ENCODE measurements around the gene UTRN.

UTRN gene

GRCh38 chr6:144265390-144265789, 19.7 kb upstream of the UTRN start:
- no peak for TF ChIP-seq CTCF (conservative IDR thresholded peaks at IDR 0.05; ENCODE audit: low read depth)
- POLR2A ChIA-PET (ENCODE audit: low non-redundant PET) = no interaction called here
- no peak overlapping the region for H3K27ac ChIP-seq

GRCh38 chr6:144266091-144266649, 19.0 kb upstream of the UTRN start:
- no peak for TF ChIP-seq CTCF (conservative IDR thresholded peaks at IDR 0.05; ENCODE audit: low read depth)
- POLR2A ChIA-PET (ENCODE audit: low non-redundant PET) = no interaction called here

More at GRCh38 chr6:144265390-144265789, 19.7 kb upstream of the UTRN start:
- peak; percentile 67 for DNase-seq (ENCODE audit: low spot score)
- CTCF ChIA-PET = interaction anchor here (0.6 to 1.1 kb wide), 3 partner anchors 46 to 193 kb away, joined by 3 to 7 read pairs (median 3); no protein-coding TSS in a partner anchor

DNA sequence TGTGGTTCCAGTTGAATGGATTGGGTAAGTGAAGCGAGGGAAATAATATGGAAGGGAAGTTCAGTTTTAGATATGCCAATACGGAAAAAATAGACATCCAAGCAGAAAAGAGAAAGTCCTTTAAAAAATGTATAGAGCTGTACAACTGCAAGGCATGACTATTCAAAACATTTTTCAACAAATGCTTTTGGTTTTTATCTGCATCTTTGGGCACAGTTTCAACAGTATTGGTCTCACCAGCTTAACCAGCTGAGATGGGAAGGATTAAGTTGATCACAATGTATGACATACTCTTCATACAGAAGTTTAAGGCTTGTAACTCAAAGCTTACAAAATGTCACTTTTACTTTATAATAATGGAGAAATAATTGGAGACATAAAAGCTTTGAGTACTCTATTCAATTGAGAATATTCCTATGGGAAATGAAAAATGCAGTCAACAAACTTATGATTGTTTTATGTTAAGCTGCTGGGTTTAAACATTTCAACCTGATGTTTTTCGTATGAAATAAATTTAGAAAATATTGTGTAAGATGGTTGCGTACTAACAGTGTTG, 16.3 kb upstream of the UTRN start:
- DNase-seq (ENCODE audit: low spot score) = no peak
- POLR2A ChIA-PET (ENCODE audit: low non-redundant PET) = no interaction called here
- no peak for TF ChIP-seq CTCF (conservative IDR thresholded peaks at IDR 0.05; ENCODE audit: low read depth)
- no peak overlapping the region for H3K27ac ChIP-seq
- CTCF ChIA-PET = interaction anchor here (0.5 kb wide), 1 partner anchor 98 kb away, joined by 3 read pairs; no protein-coding TSS in a partner anchor

More at GRCh38 chr6:144266091-144266649, 19.0 kb upstream of the UTRN start:
- DNase-seq (ENCODE audit: low spot score) = peak; percentile 84
- CTCF ChIA-PET = interaction anchor here (0.6 to 1.1 kb wide), 3 partner anchors 47 to 194 kb away, joined by 3 to 7 read pairs (median 3); no protein-coding TSS in a partner anchor
- peak overlapping the region; percentile 80 for H3K27ac ChIP-seq

GRCh38 chr6:144277174-144277573, 8.0 kb upstream of the UTRN start:
- POLR2A ChIA-PET (ENCODE audit: low non-redundant PET) = no interaction called here
- DNase-seq (ENCODE audit: low spot score) = no peak
- CTCF ChIA-PET = interaction anchor here (0.6 kb wide), 1 partner anchor 788 kb away, joined by 3 read pairs; no protein-coding TSS in a partner anchor
- no peak overlapping the region for H3K27ac ChIP-seq
- no peak for TF ChIP-seq CTCF (conservative IDR thresholded peaks at IDR 0.05; ENCODE audit: low read depth)

GRCh38 chr6:144277605-144278227, 7.4 kb upstream of the UTRN start:
- POLR2A ChIA-PET (ENCODE audit: low non-redundant PET) = no interaction called here
- no peak for DNase-seq (ENCODE audit: low spot score)
- H3K27ac ChIP-seq = peak overlapping the region; percentile 73
- no peak for TF ChIP-seq CTCF (conservative IDR thresholded peaks at IDR 0.05; ENCODE audit: low read depth)
- CTCF ChIA-PET = no interaction called here

- POLR2A ChIA-PET (ENCODE audit: low non-redundant PET) = no interaction called here
Measured at GRCh38 chr6:144278659-144279314, 6.3 kb upstream of the UTRN start.

More at GRCh38 chr6:144278659-144279314, 6.3 kb upstream of the UTRN start:
- CTCF ChIA-PET = no interaction called here
- no peak for TF ChIP-seq CTCF (conservative IDR thresholded peaks at IDR 0.05; ENCODE audit: low read depth)
- peak; percentile 50 for DNase-seq (ENCODE audit: low spot score)
- H3K27ac ChIP-seq = peak overlapping the region; percentile 73
